Neural cell (in vitro differentiated cells): ENCODE results near the gene MTX3. TPM values are rescaled to one million over a fixed set of nuclear protein-coding genes. Genes with fewer than 3 reads are reported as not detected.

ENCODE experiments used
- H2AFZ ChIP-seq: fragments of 200-600, 300-800 bp; sonication (generic), shearing (Covaris generic); 2 replicates; pipeline ENCODE4 v1.6.0; 2014; ENCODE audit warnings: low read depth, mild to moderate bottlenecking, antibody characterized with exemption, low read length, moderate library complexity
- H3F3A ChIP-seq: fragments of 200-600 bp; shearing (Covaris generic); 2 replicates; pipeline ENCODE4 v1.6.1; 2016; ENCODE audit warnings: mild to moderate bottlenecking, moderate library complexity, mixed read lengths, antibody characterized with exemption, low read length; ENCODE audit not compliant: insufficient read depth, poor library complexity, severe bottlenecking
- H3K27ac ChIP-seq: fragments of 200-600, 300-800 bp; sonication (generic), shearing (Covaris generic); 2 replicates; pipeline ENCODE4 v1.5.1; 2014; ENCODE audit warnings: mild to moderate bottlenecking, low read length, moderate library complexity
- H3K27me3 ChIP-seq: fragments of 300-800, 200-600 bp; sonication (generic), shearing (Covaris generic); 2 replicates; pipeline ENCODE4 v1.6.0; 2014; ENCODE audit warnings: mild to moderate bottlenecking, low read depth, low read length, moderate library complexity; ENCODE audit not compliant: insufficient read depth
- H3K36me3 ChIP-seq: fragments of 300-800, 200-600 bp; sonication (generic), shearing (Covaris generic); 2 replicates; pipeline ENCODE4 v1.5.1; 2014; ENCODE audit warnings: mild to moderate bottlenecking, antibody characterized with exemption, low read length, moderate library complexity; ENCODE audit not compliant: insufficient read depth
- H3K4me2 ChIP-seq: fragments of 300-800, 200-600 bp; sonication (generic), shearing (Covaris generic); 2 replicates; pipeline ENCODE4 v1.6.0; 2014; ENCODE audit warnings: mild to moderate bottlenecking, low read length
- H3K4me3 ChIP-seq: fragments of 300-800, 200-600 bp; sonication (generic), shearing (Covaris generic); 2 replicates; pipeline ENCODE4 v1.5.1; 2014; ENCODE audit warnings: mild to moderate bottlenecking, low read length, moderate library complexity
- H3K79me2 ChIP-seq: fragments of 200-600 bp; shearing (Covaris generic); replicated peaks from 2 replicates; pipeline ENCODE4 v1.6.0; 2014; ENCODE audit warnings: mild to moderate bottlenecking, low read length, moderate library complexity; ENCODE audit not compliant: insufficient read depth
- H3K9ac ChIP-seq: fragments of 300-800, 200-600 bp; sonication (generic), shearing (Covaris generic); 2 replicates; pipeline ENCODE4 v1.6.1; 2016; ENCODE audit warnings: mild to moderate bottlenecking, low read length, mixed read lengths
- H3K9me2 ChIP-seq: fragments of 200-600 bp; shearing (Covaris generic); 2 replicates; pipeline ENCODE4 v1.6.1; 2016; ENCODE audit warnings: mild to moderate bottlenecking, low read length, mixed read lengths; ENCODE audit not compliant: insufficient read depth
- H3K9me3 ChIP-seq: fragments of 200-600, 300-800 bp; sonication (generic), shearing (Covaris generic); 2 replicates; pipeline ENCODE4 v1.6.1; 2016; ENCODE audit warnings: mild to moderate bottlenecking, mixed run types, low read length, moderate library complexity, mixed read lengths
- H4K20me1 ChIP-seq: fragments of 200-600 bp; shearing (Covaris generic); 2 replicates; pipeline ENCODE4 v1.6.1; 2016; ENCODE audit warnings: mild to moderate bottlenecking, mixed run types; ENCODE audit not compliant: insufficient read depth
- CTCF ChIP-seq: fragments of 450-650 bp; IDR thresholded peaks from 2 replicates; pipeline ENCODE4 v1.5.1; 2014; ENCODE audit warnings: antibody characterized with exemption, mild to moderate bottlenecking, moderate library complexity; ENCODE audit not compliant: poor library complexity, severe bottlenecking
- EP300 ChIP-seq: fragments of 450-650 bp; conservative IDR thresholded peaks from 2 replicates; pipeline ENCODE4 v1.6.1; 2014; ENCODE audit warnings: antibody characterized with exemption, mild to moderate bottlenecking, moderate library complexity; ENCODE audit not compliant: poor library complexity, severe bottlenecking
- EZH2 ChIP-seq: fragments of 200-600, 300-800 bp; shearing (Covaris generic), sonication (generic); IDR thresholded peaks from 2 replicates; pipeline ENCODE4 v1.6.1; 2014; ENCODE audit warnings: antibody characterized with exemption, low read length, borderline replicate concordance, mild to moderate bottlenecking; ENCODE audit not compliant: insufficient read depth, poor library complexity, severe bottlenecking
- MXI1 ChIP-seq: fragments of 450-650 bp; conservative IDR thresholded peaks from 2 replicates; pipeline ENCODE4 v1.6.1; 2014; ENCODE audit warnings: antibody characterized with exemption, mild to moderate bottlenecking; ENCODE audit not compliant: poor library complexity, severe bottlenecking
- POLR2AphosphoS5 ChIP-seq: IDR thresholded peaks from 2 replicates; pipeline ENCODE4 v1.6.1; 2012
- RAD21 ChIP-seq: fragments of 450-650 bp; conservative IDR thresholded peaks from 2 replicates; pipeline ENCODE4 v1.6.1; 2014; ENCODE audit warnings: antibody characterized with exemption, mild to moderate bottlenecking, moderate library complexity
- REST ChIP-seq: IDR thresholded peaks from 2 replicates; pipeline ENCODE4 v1.6.1; 2012; ENCODE audit warnings: borderline replicate concordance
- SMC3 ChIP-seq: fragments of 450-650 bp; conservative IDR thresholded peaks from 2 replicates; pipeline ENCODE4 v1.6.1; 2014; ENCODE audit warnings: antibody characterized with exemption, mild to moderate bottlenecking, moderate library complexity; ENCODE audit not compliant: poor library complexity
- TAF1 ChIP-seq: IDR thresholded peaks from 2 replicates; pipeline ENCODE4 v1.6.1; 2012; ENCODE audit warnings: low read depth
- polyA plus RNA-seq: library from polyadenylated mRNA; depleted of rRNA; stranded (reverse); fragments of >200 nt; gene quantifications from 2 replicates; pipeline ENCODE4 v1.2.3, GENCODE V29; 2014

Gene MTX3
- polyA plus RNA-seq, 1 donor from 2014 or later, result 20.8 TPM

- no peak overlapping the region for H3K9ac ChIP-seq
- H3F3A ChIP-seq, result no peaks in the 10 kb centered on the region
- no peaks in the 10 kb centered on the region for H4K20me1 ChIP-seq
- H3K27ac ChIP-seq, result no peak overlapping the region
- TF ChIP-seq SMC3, result no peak
- no peak for TF ChIP-seq MXI1
- TF ChIP-seq TAF1, result no peak
- TF ChIP-seq RAD21, result no peak
- no peak for TF ChIP-seq EZH2
- TF ChIP-seq EP300, result no peak
- TF ChIP-seq REST, result no peak
- no peak for TF ChIP-seq POLR2AphosphoS5
- no peak for TF ChIP-seq CTCF
- no peaks in the 10 kb centered on the region for H3K9me3 ChIP-seq
- H3K4me3 ChIP-seq, result no peak overlapping the region
- no peak overlapping the region for H3K4me2 ChIP-seq
- no peaks in the 10 kb centered on the region for H3K9me2 ChIP-seq
- H2AFZ ChIP-seq, result no peak overlapping the region
- H3K27me3 ChIP-seq, result no peaks in the 10 kb centered on the region
- no peaks in the 10 kb centered on the region for H3K79me2 ChIP-seq
- H3K36me3 ChIP-seq, result no peaks in the 10 kb centered on the region
Observed at GRCh38 chr5:79966448-79966847, 24.6 kb downstream of the MTX3 start.

- H3K9me3 ChIP-seq, result no peaks in the 10 kb centered on the region
- H3K9me2 ChIP-seq, result no peaks in the 10 kb centered on the region
- H3K4me2 ChIP-seq, result no peak overlapping the region
- H3K36me3 ChIP-seq, result no peaks in the 10 kb centered on the region
- TF ChIP-seq REST (no peak), RAD21 (no peak), EZH2 (no peak), MXI1 (no peak)
- H3K9ac ChIP-seq, result no peak overlapping the region
- no peaks in the 10 kb centered on the region for H3K27me3 ChIP-seq
- no peaks in the 10 kb centered on the region for H4K20me1 ChIP-seq
- no peaks in the 10 kb centered on the region for H3K79me2 ChIP-seq
- no peak overlapping the region for H2AFZ ChIP-seq
- H3K27ac ChIP-seq, result no peak overlapping the region
- H3K4me3 ChIP-seq, result no peak overlapping the region
- H3F3A ChIP-seq, result no peaks in the 10 kb centered on the region
Observed at GRCh38 chr5:79964136-79964535, 26.9 kb downstream of the MTX3 start.
